DND-41 (cell line): Measurements from ENCODE around the gene INPP5A.

Source experiments
- ATAC-seq: fragments of 200-7000 bp; cut with Tn5 transposase; 3 replicates; pipeline ENCODE4 v1.9.1; 2021; ENCODE audit warnings: low read depth; ENCODE audit not compliant: insufficient read depth
- DNase-seq: peaks from one replicate; pipeline ENCODE4 v3.0.0-alpha.2; 2020
- H2AFZ ChIP-seq: 2 replicates; pipeline ENCODE4 v1.6.0; 2012; ENCODE audit warnings: low read depth, low read length
- H3K27ac ChIP-seq: 2 replicates; pipeline ENCODE4 v1.5.1; 2012; ENCODE audit warnings: low read length, inconsistent platforms
- H3K27me3 ChIP-seq: fragments of 200-600 bp; sonication (generic); 2 replicates; pipeline ENCODE4 v1.6.0; 2012; ENCODE audit warnings: low read length, mild to moderate bottlenecking, inconsistent platforms; ENCODE audit not compliant: insufficient read depth, poor library complexity
- H3K36me3 ChIP-seq: 2 replicates; pipeline ENCODE4 v1.5.1; 2012; ENCODE audit warnings: low read length, inconsistent platforms; ENCODE audit not compliant: insufficient read depth
- H3K4me1 ChIP-seq: 2 replicates; pipeline ENCODE4 v1.5.1; 2012; ENCODE audit warnings: mild to moderate bottlenecking, low read length; ENCODE audit not compliant: insufficient read depth
- H3K4me2 ChIP-seq: 2 replicates; pipeline ENCODE4 v1.6.0; 2012; ENCODE audit warnings: mild to moderate bottlenecking, moderate library complexity, low read length, inconsistent platforms; ENCODE audit not compliant: insufficient read depth
- H3K4me3 ChIP-seq, 2 experiments: fragments of 200-600 bp in 1 of 2; shearing (Covaris generic) in 1 of 2; 2 replicates each; pipeline ENCODE4 v1.5.1; 2012 to 2016; ENCODE audit warnings: inconsistent platforms in 2 of 2, low read length in 2 of 2, mild to moderate bottlenecking in 2 of 2, low read depth in 1 of 2, moderate library complexity in 1 of 2
- H3K79me2 ChIP-seq: 2 replicates; pipeline ENCODE4 v1.6.0; 2012; ENCODE audit warnings: low read length, inconsistent platforms; ENCODE audit not compliant: insufficient read depth
- H3K9ac ChIP-seq: 2 replicates; pipeline ENCODE4 v1.6.0; 2012; ENCODE audit warnings: low read depth, mild to moderate bottlenecking, inconsistent platforms, low read length, moderate library complexity
- H3K9me3 ChIP-seq: 2 replicates; pipeline ENCODE4 v1.5.1; 2012; ENCODE audit warnings: low read length, moderate library complexity, mild to moderate bottlenecking, inconsistent platforms; ENCODE audit not compliant: insufficient read depth, severe bottlenecking
- H4K20me1 ChIP-seq: 2 replicates; pipeline ENCODE4 v1.6.0; 2012; ENCODE audit warnings: low read length; ENCODE audit not compliant: insufficient read depth
- EZH2 ChIP-seq: IDR thresholded peaks from 3 replicates; pipeline ENCODE4 v1.6.1; 2012; ENCODE audit warnings: borderline replicate concordance, low read depth, mild to moderate bottlenecking, moderate library complexity, low read length, inconsistent platforms; ENCODE audit not compliant: severe bottlenecking
- TF ChIP-seq, protein P1 (sequence below): IDR thresholded peaks from 2 replicates; pipeline ENCODE4 v1.5.1; 2012; ENCODE audit warnings: borderline replicate concordance, low read length, moderate library complexity, mild to moderate bottlenecking; ENCODE audit not compliant: poor library complexity, severe bottlenecking; ENCODE audit errors: extremely low read depth

The INPP5A gene

DNA sequence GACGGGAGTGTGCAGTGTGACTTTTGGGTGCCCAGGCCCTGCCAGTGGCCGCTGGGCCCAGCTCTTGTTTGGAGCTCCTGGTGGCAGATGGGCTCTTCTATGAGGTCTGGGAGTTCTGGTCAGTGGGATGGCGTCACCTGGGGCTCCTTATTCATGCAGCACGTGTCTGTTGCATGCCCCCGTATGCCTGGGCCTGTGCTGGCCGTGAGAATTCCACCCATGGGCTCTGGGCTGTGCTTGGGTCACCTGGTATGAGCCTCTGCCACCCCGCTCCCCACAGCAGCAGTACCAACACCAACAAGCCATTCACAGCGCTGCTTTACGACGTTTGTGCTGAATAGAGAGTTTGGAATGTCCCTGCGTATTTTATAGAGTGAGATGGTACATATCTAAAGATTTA is 27.1 kb downstream of the INPP5A start:
- H3K27ac ChIP-seq: no peak overlapping the region
- no peaks in the 10 kb centered on the region for H3K27me3 ChIP-seq
- peaks cover 97% of the 10 kb centered on the region for H3K79me2 ChIP-seq
- no peak overlapping the region for H3K4me3 ChIP-seq
- no peak for DNase-seq
- H2AFZ ChIP-seq: no peak overlapping the region
- no peaks in the 10 kb centered on the region for H3K9me3 ChIP-seq
- no peak overlapping the region for H3K4me2 ChIP-seq
- TF ChIP-seq EZH2: no peak
- TF ChIP-seq, protein P1, sequence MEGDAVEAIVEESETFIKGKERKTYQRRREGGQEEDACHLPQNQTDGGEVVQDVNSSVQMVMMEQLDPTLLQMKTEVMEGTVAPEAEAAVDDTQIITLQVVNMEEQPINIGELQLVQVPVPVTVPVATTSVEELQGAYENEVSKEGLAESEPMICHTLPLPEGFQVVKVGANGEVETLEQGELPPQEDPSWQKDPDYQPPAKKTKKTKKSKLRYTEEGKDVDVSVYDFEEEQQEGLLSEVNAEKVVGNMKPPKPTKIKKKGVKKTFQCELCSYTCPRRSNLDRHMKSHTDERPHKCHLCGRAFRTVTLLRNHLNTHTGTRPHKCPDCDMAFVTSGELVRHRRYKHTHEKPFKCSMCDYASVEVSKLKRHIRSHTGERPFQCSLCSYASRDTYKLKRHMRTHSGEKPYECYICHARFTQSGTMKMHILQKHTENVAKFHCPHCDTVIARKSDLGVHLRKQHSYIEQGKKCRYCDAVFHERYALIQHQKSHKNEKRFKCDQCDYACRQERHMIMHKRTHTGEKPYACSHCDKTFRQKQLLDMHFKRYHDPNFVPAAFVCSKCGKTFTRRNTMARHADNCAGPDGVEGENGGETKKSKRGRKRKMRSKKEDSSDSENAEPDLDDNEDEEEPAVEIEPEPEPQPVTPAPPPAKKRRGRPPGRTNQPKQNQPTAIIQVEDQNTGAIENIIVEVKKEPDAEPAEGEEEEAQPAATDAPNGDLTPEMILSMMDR: no peak
- H3K9ac ChIP-seq: no peak overlapping the region
- peaks cover 2% of the 10 kb centered on the region for H3K4me1 ChIP-seq
- H4K20me1 ChIP-seq: peaks cover 83% of the 10 kb centered on the region
- no peak for ATAC-seq
- H3K36me3 ChIP-seq: no peaks in the 10 kb centered on the region

GRCh38 chr10:132565516-132566209 is 28.1 kb downstream of the INPP5A start:
- no peak for DNase-seq
- Histone ChIP-seq H3K79me2 (peaks cover 95% of the 10 kb centered on the region), H3K36me3 (no peaks in the 10 kb centered on the region), H3K27me3 (no peaks in the 10 kb centered on the region), H3K4me2 (no peak overlapping the region), H3K27ac (no peak overlapping the region), H3K4me1 (no peaks in the 10 kb centered on the region; the same call in 1 of the 2 replicates), H4K20me1 (peaks cover 81% of the 10 kb centered on the region), H3K9me3 (no peaks in the 10 kb centered on the region), H2AFZ (no peak overlapping the region), H3K4me3 (no peak overlapping the region), H3K9ac (no peak overlapping the region)
- no peak for TF ChIP-seq EZH2
- TF ChIP-seq, protein P1: no peak
- no peak for ATAC-seq

GRCh38 chr10:132566892-132567291 is 29.3 kb downstream of the INPP5A start:
- no peak overlapping the region for H3K9ac ChIP-seq
- H4K20me1 ChIP-seq: peaks cover 85% of the 10 kb centered on the region
- no peak overlapping the region for H3K27ac ChIP-seq
- DNase-seq (no peak), ATAC-seq (no peak)
- TF ChIP-seq EZH2: no peak
- TF ChIP-seq, protein P1: no peak
- H3K79me2 ChIP-seq: peaks cover 95% of the 10 kb centered on the region
- no peaks in the 10 kb centered on the region for H3K9me3 ChIP-seq
- no peaks in the 10 kb centered on the region for H3K27me3 ChIP-seq
- H3K4me3 ChIP-seq: no peak overlapping the region
- no peak overlapping the region for H3K4me2 ChIP-seq
- H3K4me1 ChIP-seq: peaks cover 11% of the 10 kb centered on the region
- H2AFZ ChIP-seq: no peak overlapping the region
- no peaks in the 10 kb centered on the region for H3K36me3 ChIP-seq
